Inferior parietal cortex (tissue), 1 donor: Measurements from ENCODE around the gene CPED1.
"Not testable (repeated sequence)": the region's sequence is repeated elsewhere in the genome, so short reads cannot be mapped to it uniquely, and the experiment has no call there.

ENCODE experiments used
- DNase-seq: peaks from one replicate; pipeline ENCODE4 v3.0.0-alpha.2; 2016; ENCODE audit errors: extremely low spot score

The CPED1 gene

DNA sequence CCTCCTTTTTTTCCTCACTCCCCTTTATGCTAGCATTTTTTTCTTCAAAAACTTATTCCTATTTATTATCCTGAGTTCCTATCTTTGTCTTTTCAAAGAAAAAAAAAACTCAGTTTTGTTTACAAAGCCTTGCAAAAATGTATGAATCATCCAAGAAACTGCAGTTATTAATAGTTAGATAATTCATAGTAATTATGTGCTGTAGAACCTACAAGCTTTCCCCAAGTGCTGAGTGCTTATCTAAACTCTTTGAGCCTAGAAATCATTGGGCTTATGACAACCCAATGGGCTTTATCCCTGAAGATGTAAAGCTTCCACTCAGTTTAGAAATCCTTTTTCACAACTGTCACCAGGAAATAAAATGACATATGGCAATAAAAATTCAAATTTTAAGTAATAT lies 194.4 kb downstream of the CPED1 start:
- DNase-seq, result no peak

DNA sequence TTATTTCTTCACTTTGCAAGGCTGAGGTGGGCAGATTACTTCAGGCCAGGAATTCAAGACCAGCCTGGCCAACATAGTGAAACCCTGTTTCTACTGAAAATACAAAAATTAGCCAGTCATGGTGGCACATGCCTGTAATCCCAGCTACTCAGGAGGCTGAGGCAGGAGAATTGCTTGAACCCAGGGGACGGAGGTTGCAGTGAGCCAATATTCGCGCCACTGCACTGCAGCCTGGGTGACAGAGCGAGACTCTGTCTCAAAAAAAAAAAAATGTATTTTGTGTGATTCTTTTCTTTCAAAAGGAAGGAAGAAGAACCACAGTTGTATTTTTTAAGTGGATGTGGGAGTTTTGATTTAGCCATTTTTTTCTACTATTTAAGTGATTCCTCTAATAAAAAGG lies 195.4 kb downstream of the CPED1 start:
- not testable (repeated sequence) for DNase-seq

DNA sequence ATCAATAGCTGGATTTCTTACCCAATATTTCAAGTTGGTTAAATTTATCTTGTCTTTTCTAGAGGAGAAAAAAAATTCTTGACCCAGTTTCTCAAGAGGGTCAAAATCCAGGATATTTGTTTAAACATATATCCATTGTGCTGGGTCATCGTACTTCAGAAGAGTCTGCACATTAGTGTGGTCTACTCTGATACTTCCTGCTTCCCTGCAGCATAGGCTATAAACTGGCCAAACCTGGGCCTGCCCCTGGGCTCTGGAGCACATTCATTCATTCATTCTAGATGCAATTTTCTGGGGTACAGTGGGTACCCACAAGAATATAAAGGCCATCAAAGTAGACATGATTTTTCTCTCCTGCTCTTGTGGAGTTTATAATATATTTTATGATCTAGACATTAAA lies 198.2 kb downstream of the CPED1 start:
- no peak for DNase-seq

DNA sequence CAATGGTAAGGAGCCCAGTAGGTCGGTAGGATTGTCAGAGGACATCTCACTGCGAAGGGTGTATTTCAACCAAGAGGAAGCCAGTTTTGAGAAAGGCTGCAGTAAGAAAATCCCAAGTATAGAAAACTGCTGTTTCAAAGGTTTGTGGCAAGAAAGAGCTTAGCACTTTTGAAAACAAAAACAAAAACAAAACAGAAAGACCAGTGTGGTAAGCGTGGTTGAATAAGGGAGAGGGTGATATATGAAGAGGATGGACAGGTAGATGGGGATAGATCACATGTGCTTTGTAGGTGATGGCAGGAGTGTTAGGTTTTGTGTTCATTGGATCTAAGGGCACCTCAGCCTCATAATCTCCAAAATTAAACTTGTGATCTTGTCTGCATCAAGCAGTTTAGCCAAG lies 198.7 kb downstream of the CPED1 start:
- DNase-seq, result no peak

DNA sequence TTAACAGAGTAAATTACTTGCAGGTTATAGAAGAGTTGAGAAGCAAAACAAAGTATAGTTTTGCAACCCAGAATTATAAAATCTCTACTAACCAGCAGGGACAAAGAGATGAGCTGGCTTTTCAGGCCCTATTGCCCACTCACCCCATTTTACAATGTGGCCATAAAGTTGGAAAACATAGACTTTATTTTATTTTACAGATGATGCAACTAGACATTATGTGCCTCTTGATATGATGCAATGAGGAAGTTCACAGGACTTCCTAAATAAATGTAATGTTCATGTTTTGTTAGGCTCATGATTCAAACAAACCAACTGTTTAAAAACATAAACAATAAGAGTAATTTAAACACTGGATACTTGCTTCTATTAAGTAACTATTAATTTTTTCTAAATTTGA lies 199.2 kb downstream of the CPED1 start:
- DNase-seq, result no peak

DNA sequence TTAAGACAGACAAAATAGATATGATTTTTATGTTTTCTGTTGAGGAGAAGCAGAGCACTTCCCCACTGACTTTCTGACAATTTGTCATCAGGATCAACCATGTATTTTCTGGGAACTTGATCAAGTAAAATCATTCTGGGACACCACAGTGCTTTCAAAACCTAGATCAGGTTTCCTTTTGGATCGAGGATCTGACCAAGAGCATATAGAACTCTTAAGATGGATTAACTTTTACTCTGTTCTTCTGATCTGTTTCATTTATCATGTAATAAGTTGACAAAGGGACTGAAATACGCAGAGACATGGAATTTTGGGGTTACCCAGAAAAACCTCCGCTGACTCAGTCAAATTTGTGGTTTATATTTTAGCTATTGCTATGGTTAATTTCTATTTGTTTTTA lies 204.3 kb downstream of the CPED1 start:
- no peak for DNase-seq

DNA sequence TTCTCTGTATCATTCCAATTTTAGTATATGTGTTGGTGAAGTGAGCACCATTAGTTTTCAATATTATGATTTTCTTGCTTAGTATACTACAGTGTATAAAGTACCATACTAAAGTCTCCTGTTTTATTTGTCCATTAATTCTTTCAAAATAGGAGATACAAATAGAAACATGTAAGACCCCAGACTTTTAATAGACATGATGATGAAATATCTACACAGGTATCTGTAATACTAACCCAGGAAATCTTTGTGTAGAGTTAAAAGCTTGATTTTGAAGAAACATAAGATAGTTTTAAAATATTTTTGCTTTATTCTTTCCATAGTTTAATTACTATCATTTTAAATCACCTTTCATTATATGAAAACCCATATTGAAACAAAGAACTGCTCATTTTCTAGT lies 206.5 kb downstream of the CPED1 start:
- DNase-seq, result no peak

DNA sequence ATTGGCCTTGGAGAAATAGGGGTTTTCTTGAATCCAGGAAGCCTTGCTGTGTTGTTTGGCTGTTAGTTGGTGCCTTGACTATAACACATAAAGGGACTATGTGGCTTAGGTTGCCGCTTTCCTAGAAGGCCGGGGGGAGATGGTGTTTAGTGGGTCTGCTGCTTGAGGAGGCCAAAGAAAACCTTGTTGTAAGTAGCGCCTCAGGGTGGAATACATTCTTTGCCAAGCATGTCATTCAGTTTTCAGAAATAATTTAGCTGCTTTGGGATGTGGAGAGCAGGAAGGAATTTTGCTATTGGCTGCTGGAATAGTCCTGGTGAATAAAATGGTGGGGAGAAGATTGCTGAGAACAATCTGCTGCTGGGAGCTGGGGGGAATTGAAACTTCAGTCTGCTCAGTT lies 207.4 kb downstream of the CPED1 start:
- DNase-seq, result no peak

DNA sequence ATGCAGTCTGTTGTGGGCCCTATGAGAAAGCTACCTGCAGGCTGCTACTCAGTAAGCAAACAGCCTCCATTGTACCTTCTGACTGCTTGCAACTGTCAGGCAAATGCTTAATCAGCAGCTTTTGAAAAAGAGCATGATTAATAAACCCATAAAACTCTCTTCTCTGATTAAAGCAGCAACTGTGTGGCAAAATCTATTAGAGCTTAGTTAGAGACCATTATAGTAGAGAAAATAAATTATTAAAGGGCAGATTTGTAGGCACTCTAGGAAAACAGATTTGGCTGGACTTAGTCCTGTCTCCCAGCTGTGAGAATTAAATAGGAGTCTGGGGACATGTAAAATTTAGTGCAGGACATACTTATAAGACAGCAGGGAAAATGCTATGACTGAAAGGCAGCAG lies 207.8 kb downstream of the CPED1 start:
- DNase-seq, result no peak

DNA sequence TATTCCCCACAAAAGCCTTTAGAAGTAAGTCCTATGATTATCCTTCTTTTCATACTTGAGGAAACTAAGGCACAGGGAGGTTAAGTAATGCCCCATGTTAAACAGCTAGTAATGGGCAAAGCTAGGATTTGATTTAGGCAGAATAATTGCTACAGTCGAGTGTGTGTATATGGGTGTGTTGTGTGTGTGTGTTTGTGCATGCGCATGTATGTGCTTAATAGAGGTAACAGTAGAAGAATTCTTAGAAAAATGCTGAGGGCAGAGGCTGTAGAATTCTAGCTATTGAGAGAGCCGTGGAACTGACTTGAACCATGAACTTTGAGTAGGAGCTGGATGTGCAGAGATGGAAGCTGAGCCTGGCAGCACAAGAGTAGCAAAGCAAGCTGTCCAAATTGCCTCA lies 208.9 kb downstream of the CPED1 start:
- no peak for DNase-seq

DNA sequence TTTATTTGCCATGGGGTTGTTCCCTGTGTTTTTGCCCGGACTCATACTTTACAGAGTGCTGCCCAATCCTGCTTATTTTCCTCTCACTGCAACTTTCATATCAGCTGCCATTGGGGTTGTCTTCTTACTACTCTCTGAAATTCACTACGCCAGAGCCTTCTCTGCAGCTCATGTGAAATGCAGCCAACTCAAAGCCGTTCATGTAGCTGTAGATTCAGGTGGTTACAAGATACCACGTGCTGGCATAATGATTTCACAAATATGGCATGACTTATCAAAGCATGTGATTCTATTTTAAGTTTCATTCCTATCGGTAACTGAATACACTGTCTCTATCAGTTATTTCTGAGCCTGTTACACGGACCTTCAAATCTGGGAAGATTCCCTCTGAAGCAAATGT lies 210.0 kb downstream of the CPED1 start:
- no peak for DNase-seq

DNA sequence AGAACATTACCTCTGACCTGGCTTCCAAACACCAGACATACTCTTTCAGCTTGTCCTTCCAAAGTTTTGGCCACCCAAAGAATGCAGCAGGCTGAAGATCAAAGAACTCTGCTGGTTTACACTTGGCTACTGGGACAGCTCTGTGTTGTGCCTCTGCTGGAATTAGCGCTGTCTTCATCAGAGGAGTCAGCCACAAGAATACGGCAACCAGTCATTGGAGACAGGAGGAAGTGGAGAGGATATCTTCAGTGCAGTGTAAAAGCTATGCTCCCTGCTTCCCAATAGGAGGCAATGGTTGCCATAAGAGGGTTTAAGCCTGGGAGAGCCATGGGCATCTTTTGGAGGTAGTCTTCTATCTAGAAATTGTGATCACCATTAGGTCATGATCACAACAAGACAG lies 213.6 kb downstream of the CPED1 start:
- DNase-seq, result no peak

DNA sequence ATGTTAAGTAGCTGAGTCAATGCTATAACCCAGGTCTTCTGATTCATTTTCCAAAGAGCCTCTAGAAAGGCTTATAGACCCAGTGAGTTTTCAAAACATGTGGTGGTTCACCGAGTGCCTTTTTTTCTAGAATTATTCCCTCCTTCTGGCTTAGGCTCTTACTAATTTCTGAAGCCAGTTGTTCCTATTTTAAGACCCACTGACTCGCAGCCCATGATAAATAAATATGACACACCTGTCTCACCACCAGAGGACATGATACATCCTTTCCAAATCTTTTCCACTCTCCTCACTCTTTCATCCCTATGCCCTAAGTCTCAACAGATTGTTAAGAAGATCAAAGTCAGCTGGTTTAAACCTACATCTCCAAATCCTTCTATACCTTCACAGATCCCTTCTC lies 214.3 kb downstream of the CPED1 start:
- DNase-seq, result no peak

DNA sequence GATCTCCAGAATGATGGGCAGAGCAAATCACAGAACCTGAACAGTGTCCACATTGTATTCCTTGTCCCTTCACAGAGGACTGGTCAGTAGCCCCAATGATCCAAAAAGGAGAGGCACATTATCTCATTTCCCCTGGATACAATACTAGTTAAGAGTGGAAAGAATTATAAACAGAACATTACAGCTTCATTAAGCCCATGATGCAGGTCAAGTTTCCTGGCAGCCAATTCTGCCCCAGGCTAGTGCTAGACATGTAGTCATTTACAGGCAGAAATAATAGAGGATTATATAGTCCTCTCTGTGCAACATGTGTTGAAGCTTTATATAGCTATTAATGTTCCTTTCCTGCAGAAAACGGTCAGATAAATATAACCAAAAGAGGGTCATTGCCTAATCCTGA lies 216.0 kb downstream of the CPED1 start:
- DNase-seq, result no peak

DNA sequence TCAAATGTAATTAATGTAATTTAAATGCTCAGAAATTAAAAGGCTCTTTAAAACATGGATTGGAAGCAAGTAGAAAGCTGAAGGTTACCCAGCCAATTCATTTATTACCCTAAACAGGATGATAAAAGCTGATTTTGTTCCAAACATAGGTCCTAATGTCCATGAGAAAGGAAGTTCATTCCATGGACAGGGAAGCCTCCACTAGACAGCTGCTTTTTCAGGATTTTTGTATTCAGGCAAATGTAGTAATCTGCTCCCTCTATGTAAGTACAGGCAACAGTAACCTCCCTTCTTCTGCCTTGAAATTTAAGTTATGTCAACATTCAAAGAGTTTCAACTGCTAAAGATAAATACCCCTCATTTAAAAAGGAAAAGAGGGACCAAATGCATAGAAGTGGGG lies 217.3 kb downstream of the CPED1 start:
- DNase-seq, result no peak

DNA sequence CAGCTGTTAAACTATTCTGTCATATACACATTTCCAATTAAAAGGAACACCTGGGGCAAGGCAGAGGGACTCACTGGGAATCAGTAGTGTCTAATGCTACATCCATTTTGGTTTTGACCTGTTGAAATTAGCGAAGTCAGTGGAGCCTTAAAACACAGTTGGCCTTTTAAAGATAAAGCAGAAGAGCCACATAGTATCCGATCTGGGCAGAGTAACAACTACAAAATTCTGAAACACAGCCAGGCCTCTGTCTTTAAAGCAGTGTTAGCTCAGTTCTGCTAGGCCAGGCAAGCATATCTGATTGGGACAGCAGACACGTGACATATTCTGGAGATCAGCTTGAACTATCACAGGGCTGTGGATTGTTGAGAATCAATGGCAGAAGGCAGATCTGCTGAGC lies 222.7 kb downstream of the CPED1 start:
- no peak for DNase-seq

DNA sequence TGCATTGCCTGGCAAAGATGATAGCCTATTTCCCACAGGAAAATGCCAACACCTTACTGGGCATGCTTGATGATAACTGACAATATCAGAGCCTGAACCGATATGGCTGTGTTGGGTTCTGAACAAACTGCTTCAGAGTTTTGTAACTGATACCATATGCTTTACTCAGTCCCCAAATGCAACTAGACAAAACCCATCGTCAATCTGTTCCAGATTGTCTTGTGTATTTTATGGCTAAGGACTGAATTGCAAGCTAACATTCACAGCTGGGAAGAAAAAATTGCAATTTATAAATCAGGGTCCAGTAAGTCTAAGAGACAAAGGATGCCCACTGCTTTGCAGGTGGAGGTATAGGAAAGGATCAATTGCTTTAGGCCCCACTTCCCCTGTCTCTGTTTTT lies 223.5 kb downstream of the CPED1 start:
- DNase-seq, result no peak

DNA sequence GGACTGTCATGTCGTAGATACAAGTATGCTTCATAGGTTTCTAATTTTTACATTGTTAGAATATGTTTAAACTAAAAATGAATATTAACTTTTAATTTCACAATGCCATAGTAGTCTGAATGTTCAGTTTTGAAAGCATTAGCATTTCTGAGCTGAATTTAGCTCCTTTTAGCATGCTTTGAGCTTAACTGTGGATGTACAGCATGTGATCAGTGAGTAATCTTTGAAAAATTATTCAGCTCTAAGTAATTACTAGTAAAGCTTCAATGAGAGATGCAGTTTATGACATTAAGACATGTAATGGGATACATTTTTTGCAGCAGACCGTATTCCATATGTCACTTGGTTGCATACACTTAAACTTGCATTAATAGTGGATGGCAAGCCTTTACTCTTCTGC lies 226.1 kb downstream of the CPED1 start:
- no peak for DNase-seq

DNA sequence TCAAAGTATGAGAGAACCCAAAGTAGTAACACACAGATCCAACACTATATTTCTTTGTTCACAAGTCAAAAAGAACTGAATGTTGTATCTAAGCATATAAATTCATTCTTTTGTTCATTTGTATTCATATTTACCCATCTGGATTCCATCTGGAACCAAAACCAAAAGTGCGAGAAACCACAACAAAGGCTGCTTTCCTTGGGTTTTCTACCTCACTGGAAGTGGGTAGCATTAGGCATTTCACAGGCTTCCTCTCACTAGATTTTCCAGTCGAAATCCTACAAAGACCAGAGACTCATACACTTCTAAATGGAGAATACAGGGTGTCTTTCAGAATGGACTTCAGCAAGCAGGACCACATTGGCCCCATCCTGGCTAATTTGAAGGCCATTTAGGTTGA lies 230.5 kb downstream of the CPED1 start:
- DNase-seq, result no peak

DNA sequence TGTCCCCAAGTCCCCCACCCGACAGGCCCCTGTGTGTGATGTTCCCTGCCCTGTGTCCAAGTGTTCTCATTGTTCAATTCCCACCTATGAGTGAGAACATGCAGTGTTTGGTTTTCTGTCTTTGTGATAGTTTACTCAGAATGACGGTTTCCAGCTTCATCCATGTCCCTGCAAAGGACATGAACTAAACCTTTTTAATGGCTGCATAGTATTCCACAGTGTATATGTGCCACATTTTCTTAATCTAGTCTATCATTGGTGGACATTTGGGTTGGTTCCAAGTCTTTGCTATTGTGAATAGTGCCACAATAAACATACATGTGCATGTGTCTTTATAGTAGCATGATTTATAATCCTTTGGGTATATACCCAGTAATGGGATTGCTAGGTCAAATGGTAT lies 232.6 kb downstream of the CPED1 start:
- not testable (repeated sequence) for DNase-seq

DNA sequence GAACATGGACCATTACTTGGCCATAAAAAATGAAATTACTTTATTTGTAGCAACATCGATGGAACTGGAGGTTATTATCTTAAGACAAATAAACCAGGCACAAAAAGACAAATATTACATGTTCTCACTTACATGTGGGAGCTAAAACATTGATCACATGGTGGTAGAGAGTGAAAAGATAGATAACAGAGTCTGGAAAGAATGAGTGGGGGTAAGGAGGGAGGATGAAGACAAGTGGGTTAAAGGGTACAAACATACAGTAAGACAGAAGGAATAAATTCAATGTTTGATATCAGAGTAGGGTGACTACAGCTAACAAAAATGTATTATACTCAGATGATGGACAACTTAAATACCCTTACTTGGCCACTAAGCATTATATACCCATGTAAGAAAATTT lies 240.3 kb downstream of the CPED1 start:
- no peak for DNase-seq

DNA sequence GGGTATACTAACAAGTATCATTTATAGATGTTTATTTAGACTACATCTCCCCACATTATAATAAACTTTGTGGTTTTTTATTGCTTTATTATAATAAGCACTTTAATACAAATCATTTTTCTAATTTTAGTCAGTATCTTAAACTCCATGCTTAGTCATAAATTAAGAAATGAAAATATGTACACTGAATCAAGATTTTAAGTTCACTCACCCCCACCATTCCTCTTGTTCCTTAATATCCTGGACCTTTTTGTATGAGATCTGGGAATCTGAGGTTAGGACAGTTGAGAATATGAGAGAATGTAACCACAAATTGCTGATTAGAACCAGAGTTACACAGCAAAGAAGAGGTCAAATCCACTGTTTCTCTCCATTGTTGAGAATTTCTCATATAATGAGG lies 246.7 kb downstream of the CPED1 start:
- DNase-seq, result no peak

DNA sequence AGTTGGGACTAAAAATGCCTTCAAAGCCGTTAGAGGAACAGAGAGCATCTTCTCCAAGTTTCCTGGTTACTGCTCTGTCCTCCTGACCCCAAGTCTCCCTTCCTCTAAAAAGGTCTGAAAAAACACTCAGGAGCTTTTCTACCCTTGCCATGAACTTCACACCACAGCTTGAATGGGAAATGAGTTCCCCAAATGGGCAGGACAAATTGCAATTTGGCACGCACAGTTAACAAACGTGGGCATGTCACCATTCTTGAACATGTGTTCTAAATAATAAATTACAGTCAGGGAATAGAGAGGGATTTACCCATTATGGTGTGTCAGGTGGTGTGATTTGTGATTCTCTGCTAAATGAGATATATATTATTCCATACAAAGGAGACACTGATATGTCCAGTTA lies 249.1 kb downstream of the CPED1 start:
- DNase-seq, result no peak

DNA sequence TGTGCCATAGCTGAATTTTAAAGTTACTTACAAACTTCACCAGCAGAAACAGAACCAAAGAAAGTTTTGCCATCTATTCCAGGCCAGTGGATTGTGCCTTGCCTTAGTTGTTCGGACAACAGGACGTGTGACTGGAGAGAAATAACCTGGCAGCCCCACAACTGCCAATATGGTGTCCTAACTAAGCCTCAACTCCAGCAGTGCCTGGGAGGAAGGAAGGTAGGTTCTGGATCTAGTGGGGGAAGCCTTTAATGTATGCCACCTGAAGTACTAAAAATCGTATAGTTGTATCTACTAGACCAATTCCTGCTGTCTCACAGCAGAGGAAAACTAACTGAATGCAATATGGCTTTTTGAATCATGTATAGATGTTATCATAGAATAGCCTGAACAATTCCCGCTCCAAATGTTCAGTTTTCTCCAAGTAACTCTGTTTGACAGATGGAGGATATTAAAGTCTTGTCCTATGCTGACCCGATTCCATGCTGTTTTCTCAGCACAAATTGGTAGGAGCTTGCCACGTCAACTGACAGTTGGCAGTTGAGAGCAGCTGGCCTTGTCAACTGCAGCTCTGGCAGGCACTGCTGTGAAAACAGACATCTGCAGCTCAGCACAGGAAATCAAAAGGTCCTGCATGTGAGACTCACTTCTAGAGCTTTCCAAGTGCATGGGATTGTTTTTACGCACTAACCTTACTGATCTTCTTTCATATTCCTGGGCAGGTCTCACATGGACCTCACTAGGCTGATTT lies 255.8 kb downstream of the CPED1 start:
- DNase-seq, result no peak
